WTC11 (cell line): ENCODE results near the gene TMEM59L.

Experiments used
- ATF2 ChIP-seq: sonication (generic); formaldehyde crosslinking; IDR thresholded peaks from 2 replicates; pipeline ENCODE4 v1.8.1; 2022; ENCODE audit warnings: low read depth, missing genetic modification reagents, borderline replicate concordance
- CTCF ChIP-seq: fragments of 200-600 bp; IDR thresholded peaks from 2 replicates; pipeline ENCODE4 v1.8.0; 2022; ENCODE audit warnings: antibody characterized with exemption
- ELF4 ChIP-seq: sonication (generic); formaldehyde crosslinking; IDR thresholded peaks from 2 replicates; pipeline ENCODE4 v1.8.1; 2022; ENCODE audit warnings: low read depth, mild to moderate bottlenecking, moderate library complexity, missing genetic modification reagents
- FOXP1 ChIP-seq: sonication (generic); formaldehyde crosslinking; IDR thresholded peaks from 2 replicates; pipeline ENCODE4 v1.8.0; 2022; ENCODE audit warnings: missing genetic modification reagents, mild to moderate bottlenecking, moderate library complexity, borderline replicate concordance
- GABPB1 ChIP-seq: sonication (generic); formaldehyde crosslinking; IDR thresholded peaks from 2 replicates; pipeline ENCODE4 v1.8.1; 2023; ENCODE audit warnings: mild to moderate bottlenecking, missing genetic modification reagents
- IRF2 ChIP-seq: sonication (generic); formaldehyde crosslinking; IDR thresholded peaks from 2 replicates; pipeline ENCODE4 v1.8.0; 2022; ENCODE audit warnings: low read depth, missing genetic modification reagents, borderline replicate concordance
- NFE2L1 ChIP-seq: sonication (generic); formaldehyde crosslinking; IDR thresholded peaks from 2 replicates; pipeline ENCODE4 v1.8.1; 2023; ENCODE audit warnings: missing genetic modification reagents
- OVOL2 ChIP-seq: fragments of 250-450 bp; sonication (Bioruptor Pico); IDR thresholded peaks from 2 replicates; pipeline ENCODE4 v1.9.0; 2021; ENCODE audit warnings: mild to moderate bottlenecking, borderline replicate concordance
- STAT6 ChIP-seq: sonication (generic); formaldehyde crosslinking; conservative IDR thresholded peaks from 2 replicates; pipeline ENCODE4 v1.8.1; 2023; ENCODE audit warnings: mild to moderate bottlenecking, low read depth, missing genetic modification reagents, moderate library complexity
- TEAD1 ChIP-seq: sonication (generic); formaldehyde crosslinking; IDR thresholded peaks from 2 replicates; pipeline ENCODE4 v1.8.0; 2022; ENCODE audit warnings: mild to moderate bottlenecking, missing genetic modification reagents
- ZMAT4 ChIP-seq: fragments of 250-450 bp; sonication (Bioruptor Pico); IDR thresholded peaks from 2 replicates; pipeline ENCODE4 v1.9.0; 2021; ENCODE audit warnings: mild to moderate bottlenecking
- TF ChIP-seq, protein P1 (sequence below): sonication (generic); formaldehyde crosslinking; IDR thresholded peaks from 2 replicates; pipeline ENCODE4 v1.8.1; 2023; ENCODE audit warnings: mild to moderate bottlenecking, missing genetic modification reagents
- TF ChIP-seq, protein P2 (sequence below): sonication (generic); formaldehyde crosslinking; IDR thresholded peaks from 2 replicates; pipeline ENCODE4 v1.8.1; 2023; ENCODE audit warnings: mild to moderate bottlenecking, missing genetic modification reagents, moderate library complexity

DNA sequence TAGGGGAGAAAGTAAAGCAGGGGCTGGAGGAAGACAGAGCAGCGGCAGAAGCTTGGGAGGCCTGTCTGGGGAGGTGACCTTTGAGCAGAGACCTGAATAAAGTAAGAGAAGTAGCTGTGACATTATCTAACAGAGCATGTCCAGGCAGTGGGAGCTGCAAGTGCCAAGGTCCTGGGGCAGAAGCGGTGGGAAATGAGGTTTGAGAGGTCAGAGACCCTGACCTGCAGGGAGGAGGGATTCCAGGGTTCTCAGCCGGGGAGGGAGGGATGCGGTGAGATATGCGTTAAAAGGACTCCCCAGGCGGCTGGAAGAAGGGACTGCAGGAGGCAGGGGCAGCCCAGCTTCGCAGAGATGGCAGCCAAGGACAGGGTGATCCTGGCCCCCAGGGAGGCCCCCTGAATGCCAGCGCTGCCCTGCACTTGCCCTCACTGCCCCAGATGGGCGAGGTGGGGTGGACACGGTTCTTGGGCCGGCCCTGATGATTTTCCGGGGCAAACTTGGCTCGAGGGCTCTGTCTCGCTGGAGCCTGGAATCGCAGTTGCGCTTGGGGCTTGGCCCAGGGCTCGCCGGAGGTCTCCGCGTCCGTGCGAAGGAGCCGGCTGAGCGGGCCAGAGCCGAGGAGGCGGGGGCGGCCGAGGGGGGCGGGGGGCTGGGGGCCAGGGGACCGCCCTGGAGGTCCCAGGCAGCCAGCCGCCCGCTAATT is 9.3 kb upstream of the TMEM59L start:
- TF ChIP-seq ATF2 (CRISPR knock-in tag) = no peak
- TF ChIP-seq, protein P1, sequence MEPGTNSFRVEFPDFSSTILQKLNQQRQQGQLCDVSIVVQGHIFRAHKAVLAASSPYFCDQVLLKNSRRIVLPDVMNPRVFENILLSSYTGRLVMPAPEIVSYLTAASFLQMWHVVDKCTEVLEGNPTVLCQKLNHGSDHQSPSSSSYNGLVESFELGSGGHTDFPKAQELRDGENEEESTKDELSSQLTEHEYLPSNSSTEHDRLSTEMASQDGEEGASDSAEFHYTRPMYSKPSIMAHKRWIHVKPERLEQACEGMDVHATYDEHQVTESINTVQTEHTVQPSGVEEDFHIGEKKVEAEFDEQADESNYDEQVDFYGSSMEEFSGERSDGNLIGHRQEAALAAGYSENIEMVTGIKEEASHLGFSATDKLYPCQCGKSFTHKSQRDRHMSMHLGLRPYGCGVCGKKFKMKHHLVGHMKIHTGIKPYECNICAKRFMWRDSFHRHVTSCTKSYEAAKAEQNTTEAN = no peak
- no peak for TF ChIP-seq TEAD1
- TF ChIP-seq ZMAT4 (CRISPR knock-in tag) = no peak
- TF ChIP-seq NFE2L1 = no peak
- TF ChIP-seq FOXP1 = no peak
- no peak for TF ChIP-seq ELF4 (CRISPR knock-in tag)
- TF ChIP-seq CTCF = no peak
- TF ChIP-seq, protein P2, sequence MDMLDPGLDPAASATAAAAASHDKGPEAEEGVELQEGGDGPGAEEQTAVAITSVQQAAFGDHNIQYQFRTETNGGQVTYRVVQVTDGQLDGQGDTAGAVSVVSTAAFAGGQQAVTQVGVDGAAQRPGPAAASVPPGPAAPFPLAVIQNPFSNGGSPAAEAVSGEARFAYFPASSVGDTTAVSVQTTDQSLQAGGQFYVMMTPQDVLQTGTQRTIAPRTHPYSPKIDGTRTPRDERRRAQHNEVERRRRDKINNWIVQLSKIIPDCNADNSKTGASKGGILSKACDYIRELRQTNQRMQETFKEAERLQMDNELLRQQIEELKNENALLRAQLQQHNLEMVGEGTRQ (CRISPR knock-in tag) = no peak
- TF ChIP-seq STAT6 (CRISPR knock-in tag) = no peak
- TF ChIP-seq OVOL2 (CRISPR knock-in tag) = no peak
- no peak for TF ChIP-seq IRF2
- TF ChIP-seq GABPB1 = no peak
